GM19193 (cell line): ENCODE data around the gene PFDN1.

ENCODE experiments used
- POLR2A ChIP-seq: IDR thresholded peaks from 4 replicates; pipeline ENCODE4 v1.6.1; 2011; ENCODE audit not compliant: insufficient read depth, insufficient read length; ENCODE audit errors: extremely low read depth

The PFDN1 gene

DNA sequence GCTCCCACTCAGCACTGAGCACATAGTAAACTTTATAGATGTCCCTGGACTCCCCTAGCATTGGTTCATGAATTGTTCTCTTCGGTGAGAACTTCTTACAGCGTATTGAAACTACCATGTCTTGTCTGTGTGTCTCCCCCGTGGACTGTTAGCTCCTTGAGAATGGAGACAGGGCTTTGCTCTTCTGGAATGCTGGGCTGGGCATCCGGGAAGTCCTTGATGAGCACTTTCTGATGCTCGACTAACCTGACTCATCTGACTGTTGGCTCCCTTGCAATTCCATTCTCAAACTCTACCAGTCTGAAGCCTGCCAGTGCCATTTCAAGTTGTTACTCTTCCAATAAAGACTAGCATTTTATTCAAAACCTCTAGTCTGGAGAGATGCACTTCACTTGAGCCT lies 15.0 kb upstream of the PFDN1 start:
- no peak for TF ChIP-seq POLR2A

DNA sequence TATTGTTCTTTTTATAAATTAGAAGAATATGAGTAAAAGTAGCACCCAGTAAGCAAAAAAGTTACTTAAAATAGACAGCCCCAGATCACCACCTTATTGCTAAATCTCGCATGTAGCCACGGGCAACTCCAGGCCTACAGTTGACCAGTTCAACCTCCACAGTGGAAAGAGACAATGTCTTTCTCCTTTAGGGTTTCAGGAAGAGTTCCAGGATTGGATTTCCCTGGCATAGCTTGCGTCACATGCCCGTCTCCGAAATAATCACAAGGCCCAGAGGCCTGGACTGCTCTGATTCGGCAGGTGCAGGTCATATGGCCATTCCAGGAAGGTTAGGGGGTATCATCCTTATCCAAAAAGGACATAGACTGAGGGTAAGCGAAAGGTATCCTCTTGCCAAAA lies 9.9 kb upstream of the PFDN1 start:
- TF ChIP-seq POLR2A = no peak

DNA sequence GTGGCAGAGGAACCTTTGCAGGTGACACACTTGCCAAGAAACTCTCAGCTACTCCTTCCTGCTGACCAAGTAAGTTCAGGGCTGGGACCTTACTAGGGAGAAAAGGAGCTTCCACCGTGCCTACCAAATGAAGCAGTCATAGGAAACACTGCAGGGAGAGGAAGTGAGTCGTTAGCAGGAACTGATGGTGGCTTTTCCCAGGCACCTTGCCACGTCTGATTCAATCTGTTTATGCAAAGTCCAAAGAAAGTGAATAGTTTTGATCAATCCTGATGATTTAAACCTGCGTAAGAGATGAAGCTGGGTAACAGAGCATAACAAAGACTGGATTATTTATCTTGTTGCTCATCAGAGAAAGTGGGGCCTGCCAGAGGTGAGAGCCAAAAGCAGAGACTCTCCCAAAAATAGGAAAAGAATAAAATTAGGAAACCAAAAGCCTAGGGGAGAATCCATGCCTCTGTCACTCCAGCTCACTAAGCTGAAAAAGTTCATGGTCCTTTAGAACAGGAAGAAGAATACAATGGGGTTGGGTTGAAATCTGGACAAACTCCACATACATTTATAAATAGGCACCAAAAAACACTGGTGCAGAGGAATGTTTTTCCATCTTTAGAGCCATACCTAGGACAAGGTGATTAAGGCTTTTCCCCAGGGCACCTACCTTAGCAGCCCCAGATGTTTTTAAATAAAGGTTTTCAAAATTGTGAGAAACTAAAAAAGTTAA lies 9.3 kb upstream of the PFDN1 start:
- no peak for TF ChIP-seq POLR2A

DNA sequence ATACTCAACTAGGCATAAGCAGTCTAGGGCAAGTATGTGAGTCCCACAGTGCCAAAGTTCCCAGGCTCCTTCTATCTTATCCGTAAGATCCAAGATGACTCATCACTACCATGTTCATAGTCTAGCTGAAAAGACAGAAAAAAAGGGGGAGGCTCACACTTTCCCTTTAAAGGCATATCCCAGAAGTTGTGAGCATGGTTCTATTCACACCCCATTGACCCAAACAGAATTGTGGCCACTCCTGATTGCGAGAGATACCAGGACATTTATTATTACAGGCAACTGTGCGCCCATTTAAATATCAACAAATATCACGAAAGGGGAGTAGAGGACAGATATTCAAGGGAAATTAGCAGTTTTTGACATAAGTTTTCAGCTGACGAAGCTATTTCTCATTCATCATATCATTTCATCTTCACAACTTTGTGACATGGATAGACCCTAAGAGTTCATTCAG lies 8.1 kb upstream of the PFDN1 start:
- TF ChIP-seq POLR2A = no peak

DNA sequence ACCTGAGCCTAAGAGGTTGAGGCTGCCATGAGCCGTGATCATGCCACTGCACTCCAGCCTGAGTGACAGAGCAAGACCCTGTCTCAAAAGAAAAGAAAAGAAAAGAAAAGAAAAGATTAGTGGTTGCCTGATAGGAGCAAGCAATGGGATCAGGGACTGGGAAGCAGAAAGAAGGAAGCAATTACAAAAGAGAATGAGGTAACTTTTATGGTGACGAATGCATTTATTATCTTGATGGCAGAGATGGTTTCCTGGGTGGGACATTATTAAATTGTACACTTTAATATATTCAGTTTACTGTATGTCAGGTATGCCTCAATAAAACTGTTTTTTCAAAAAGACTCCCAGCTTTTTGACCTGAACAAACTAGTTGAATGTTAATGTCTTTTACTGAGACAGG lies 7.5 kb upstream of the PFDN1 start:
- TF ChIP-seq POLR2A = no peak

DNA sequence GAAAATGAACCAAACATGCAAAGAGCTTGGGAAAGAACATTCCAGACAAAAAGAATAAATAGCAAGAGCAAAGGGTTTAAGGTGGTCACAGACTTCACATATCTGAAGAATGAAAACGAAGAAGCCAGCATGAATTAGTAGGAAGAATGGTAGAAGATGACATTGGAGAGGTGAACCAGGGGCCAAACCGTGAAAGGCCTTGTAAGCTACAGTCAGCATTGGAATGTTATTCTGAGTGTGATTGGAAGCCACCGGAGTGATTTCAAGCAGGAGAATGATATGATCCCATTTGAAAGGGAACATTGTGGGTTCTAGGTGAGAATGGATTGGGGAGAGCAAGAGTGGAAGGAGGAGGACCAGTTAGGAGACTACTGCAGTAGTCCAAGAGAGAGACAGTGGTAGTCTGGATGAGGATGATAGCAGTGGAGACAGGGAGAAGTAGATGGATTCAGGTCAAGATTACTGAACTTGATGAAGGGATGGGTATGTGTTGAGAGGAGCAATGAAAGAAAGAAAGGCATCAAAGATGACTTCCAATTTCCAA lies 6.9 kb upstream of the PFDN1 start:
- TF ChIP-seq POLR2A = no peak

DNA sequence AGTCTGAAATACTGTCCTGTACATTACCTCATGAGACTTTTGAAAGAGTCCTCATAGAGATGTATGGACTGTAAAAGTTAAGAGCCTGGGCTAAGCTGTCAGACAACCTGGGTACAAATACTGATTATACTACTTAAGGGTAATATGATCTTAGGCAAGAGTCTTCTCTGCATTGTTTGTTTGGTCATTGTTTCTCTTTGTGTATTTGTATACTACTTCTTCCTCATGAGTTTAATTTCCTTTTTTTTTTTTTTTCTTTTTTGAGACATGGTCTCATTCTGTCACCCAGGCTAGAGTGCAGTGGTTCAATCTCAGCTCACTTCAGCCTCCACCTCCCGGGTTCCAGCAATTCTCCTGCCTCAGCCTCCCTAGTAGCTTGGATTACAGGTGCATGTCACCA lies 2.6 kb upstream of the PFDN1 start:
- no peak for TF ChIP-seq POLR2A

DNA sequence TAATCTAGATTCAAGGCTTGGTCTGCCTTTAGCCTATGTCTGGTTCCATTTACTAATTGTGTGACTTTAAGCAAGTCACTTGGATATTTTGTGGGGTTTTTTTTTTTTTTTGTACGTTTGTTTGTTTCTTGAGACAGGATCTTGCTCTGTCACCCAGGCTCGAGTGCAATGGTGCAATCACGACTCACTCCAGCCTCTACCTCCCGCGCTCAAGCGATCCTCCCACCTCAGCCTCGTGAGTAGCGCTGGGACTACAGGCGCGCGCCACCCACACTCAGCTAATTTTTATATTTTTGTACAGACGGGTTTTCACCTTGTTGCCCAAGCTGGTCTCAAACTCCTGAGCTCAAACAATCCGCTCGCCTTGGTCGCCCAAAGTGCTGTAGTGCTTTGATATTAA lies 1.1 kb upstream of the PFDN1 start:
- TF ChIP-seq POLR2A = no peak

DNA sequence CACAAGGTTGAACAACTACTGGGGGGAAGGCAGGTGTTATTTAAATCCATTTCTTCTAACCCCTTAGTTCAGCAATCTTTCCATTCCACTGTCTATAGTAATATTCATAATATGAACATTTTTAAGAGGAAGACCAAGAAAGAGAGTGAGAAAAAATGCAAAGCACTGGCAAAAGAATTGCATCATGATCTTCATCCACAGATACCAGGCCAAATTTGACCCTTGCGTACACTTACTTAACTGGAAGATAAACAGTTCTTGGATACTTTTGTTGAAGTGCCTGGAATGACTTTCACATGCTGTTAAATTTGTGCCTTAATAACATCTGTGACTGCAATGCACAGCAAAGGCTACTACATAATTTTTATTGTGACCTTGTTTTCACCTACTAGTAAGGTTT lies 1.8 kb downstream of the PFDN1 start:
- no peak for TF ChIP-seq POLR2A

DNA sequence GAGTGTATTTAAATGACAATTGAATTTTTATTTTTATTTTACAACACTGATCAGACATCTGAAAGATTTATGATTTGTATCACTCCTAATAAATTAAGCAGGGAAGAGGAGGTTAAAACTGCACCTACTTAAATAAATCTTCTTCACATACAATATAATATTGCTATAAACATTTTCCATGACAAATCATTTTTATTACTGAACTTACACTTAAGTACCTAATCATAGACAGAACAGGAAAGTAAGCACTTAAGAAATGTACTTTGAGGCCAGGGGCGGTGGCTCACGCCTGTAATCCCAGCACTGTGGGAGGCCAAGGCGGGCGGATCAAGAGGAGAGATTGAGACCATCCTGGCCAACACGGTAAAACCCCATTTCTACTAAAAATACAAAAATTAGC lies 3.8 kb downstream of the PFDN1 start:
- no peak for TF ChIP-seq POLR2A

DNA sequence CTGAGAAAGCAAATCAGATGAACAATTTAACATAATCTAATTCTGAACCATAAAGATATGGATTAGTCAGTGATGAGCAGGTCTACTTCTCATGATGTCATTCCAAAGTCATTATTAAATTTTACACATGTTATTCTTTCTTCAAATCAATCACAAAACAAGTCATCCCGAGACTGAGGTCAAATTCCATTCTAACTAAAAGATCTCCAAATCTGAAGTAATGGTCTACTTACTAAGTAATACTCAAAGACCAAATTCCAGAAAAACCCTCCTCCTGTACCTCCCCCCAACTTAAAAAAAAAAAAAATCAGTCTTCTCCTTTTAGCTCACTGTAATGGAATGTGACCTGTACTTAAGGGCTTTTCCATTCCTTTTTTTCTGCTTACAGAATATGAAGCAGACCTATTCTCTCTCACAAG lies 4.7 kb downstream of the PFDN1 start:
- TF ChIP-seq POLR2A = no peak

DNA sequence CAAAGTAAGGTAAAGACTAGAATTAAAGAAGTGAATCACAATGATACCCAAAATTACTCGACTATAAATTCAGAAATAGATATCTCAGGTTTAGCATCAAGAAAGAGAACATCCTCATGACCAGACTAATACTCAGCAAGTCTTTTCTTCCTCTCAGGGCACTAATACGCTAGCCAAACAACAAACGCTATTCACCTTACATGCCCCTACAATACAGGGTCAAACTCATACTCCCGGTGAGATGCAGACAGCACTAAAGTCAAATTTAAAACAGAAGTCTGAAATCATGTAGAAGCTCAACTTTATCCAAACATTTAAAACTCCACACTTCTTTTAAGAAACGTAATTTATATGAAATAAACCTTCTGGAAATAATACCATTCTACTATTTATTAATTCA lies 5.6 kb downstream of the PFDN1 start:
- no peak for TF ChIP-seq POLR2A

DNA sequence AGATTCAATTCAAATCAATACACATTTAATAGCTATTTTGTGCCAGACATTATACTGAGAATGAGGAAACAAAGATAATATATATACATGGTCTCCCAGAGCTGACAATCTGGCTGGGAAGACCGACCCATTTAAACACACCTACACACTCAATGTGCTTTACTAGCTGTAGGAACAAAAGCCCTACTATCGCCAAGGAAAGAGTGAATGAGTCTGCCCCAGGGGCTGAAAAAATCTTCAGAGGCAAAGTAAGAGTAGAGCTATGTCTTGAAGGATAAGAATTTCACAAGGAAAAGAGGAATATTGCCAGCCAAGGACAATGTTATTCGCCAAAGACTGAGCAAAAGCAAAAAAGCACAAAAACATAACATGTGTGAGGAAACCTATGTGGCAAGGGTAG lies 6.6 kb downstream of the PFDN1 start:
- TF ChIP-seq POLR2A = no peak

DNA sequence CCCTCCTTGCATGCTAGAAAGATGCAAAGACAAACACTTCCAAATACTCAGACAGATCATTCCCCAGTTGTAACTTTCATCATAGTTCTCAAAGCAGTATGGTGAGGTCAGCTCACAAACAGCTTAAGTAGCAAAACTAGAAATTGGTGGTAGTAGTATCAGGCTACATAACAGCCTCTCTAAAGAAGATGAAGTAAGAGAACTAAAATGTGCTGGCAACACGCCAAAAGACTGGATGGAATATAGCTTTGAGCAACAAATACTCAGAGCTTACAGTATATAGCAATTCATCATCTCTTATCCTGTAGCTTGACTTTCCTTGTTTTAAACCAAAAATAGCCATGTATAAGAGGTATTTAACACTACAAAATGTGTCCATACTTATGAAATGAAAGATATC lies 7.5 kb downstream of the PFDN1 start:
- TF ChIP-seq POLR2A = no peak

DNA sequence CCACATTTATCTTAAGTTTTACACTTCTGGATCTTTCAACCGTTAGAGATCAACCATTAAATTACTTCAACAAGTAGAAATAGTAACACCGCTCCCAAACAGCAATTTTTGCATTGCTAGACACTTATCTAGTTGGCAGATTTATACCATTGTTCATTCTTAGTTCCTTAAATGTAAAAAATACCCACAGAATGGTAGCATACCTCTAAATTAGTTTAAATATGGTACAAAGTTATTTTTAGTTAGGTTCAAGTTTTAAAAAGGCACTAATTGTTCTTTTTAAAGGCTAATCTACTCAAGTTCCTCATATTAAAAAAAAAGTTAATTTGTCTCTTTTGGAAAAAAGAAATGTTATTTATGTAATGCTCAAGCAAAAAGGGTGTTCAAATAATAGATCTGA lies 8.1 kb downstream of the PFDN1 start:
- TF ChIP-seq POLR2A = no peak

DNA sequence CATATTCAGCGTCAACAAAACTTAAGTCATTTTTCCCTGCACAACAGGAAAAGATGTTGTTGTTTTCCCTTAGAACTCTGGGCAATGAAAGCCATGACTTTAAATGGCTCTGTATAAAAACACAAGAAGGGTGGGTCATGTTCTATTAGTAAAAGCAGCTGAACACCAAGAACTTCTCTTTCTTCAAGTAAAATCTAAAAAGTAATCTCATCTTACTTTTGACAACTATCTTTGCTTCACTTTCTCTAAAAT lies 9.1 kb downstream of the PFDN1 start:
- no peak for TF ChIP-seq POLR2A
